Activated CD8-positive, alpha-beta memory T cell treated with anti-CD3 and anti-CD28 coated beads for 48 hours (primary cell): Measurements from ENCODE around the gene ADAP2.
"Not testable (repeated sequence)": the region's sequence is repeated elsewhere in the genome, so short reads cannot be mapped to it uniquely, and the experiment has no call there.

ENCODE experiments used
- DNase-seq, 3 experiments: peaks; one replicate each; pipeline ENCODE4 v3.0.0-alpha.2; 2020; ENCODE audit warnings: low read depth in 2 of 3, low spot score in 2 of 3

Gene ADAP2

GRCh38 chr17:30929081-30929633 lies 7.4 kb downstream of the ADAP2 start:
- DNase-seq, result no peak

DNA sequence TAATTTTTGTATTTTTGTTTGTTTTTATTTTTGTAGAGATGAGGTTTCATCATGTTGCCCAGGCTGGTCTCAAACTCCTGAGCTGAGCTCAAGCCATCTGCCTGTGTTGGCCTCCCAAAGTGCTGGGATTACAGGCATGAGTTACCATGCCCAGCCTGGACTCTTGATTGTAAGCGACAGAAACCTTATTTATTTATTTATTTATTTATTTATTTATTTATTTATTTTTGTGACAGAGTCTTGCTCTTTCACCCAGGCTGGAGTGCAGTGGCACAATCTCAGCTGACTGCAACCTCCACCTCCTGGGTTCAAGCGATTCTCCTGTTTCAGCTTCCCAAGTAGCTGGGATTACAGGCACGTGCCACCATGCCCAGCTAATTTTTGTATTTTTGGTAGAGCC lies 8.1 kb downstream of the ADAP2 start:
- not testable (repeated sequence) for DNase-seq

GRCh38 chr17:30930495-30930894 lies 8.8 kb downstream of the ADAP2 start:
- no peak for DNase-seq

- DNase-seq, result not testable (repeated sequence)
Measured at GRCh38 chr17:30931582-30931981, 9.8 kb downstream of the ADAP2 start.

DNA sequence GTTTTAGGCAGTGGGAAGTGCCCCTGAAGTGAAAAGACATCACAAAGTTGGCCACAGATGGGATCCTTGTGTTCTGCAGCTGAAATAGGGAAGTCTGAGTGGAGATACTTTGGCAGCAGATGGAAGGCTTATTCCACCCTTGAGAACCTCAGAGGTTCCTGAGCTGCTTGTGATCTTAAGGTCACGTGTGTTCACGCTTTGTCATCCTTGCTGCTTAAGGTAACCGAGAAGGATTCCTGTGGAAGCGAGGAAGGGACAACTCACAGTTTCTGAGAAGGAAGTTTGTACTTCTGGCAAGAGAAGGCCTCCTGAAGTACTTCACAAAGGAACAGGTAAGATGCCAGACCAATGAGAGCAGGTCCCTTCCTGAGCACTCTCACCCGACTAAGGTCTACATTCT lies 12.2 kb downstream of the ADAP2 start:
- no peak for DNase-seq

DNA sequence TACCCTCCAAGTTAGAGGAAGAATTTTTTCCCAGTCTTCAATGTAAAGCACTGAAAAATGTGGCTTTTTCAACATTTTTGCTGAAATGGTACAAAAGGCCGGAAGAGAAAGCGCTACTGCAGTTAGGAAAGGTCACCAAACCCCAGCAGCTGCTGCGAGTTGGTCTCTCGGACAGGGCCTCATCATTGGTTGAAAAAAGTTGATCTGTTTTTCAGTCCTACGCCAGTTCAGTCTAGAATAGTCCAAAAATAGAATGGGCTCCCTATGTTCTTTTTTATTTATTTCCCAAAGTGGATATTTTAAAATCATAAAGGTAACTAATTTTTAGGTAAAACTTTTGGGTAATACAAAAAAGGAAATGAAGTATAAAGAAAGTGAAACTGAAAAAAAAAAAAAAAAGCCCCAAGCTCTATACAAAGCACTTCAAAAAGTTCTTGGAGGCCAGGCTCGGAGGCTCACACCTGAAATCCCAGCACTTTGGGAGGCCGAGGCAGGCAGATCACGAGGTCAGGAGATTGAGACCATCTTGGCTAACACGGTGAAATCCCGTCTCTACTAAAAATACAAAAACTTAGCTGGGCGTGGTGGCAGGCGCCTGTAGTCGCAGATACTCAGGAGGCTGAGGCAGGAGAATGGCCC lies 17.4 kb downstream of the ADAP2 start:
- DNase-seq, result no peak

DNA sequence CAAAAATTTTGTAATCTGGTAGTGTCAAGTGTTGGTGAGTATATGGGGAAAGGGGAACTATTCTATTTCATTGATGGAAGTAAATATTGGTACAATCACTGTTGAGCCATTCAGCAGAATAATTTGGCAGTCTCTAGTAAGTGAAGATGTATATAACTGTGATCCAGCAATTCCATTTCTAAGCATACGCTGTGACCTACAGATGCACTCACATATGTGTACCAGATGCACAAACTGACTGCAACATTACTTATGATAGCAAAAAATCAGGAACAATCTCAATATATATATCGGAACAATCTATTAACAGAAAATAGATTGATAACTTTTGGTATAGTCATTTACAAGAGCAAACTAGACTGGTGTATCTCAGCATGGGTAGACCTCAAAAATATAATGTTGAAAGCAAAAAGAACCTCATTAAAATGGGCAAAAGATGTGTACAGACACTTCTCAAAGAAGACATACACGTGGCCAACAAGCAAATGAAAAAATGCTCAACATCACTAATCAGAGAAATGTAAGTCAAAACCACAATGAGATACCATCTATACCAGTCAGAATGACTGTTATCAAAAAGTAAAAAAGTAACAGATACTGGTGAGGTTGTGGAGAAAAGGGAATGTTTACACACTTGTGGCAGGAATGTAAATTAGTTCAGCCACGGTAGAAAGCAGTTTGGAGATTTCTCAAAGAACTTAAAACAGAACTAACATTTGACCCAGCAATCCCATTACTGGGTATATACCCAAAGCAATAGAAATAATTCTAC lies 20.7 kb downstream of the ADAP2 start:
- no peak for DNase-seq

- no peak for DNase-seq
Measured at GRCh38 chr17:30947796-30948195, 26.1 kb downstream of the ADAP2 start.

GRCh38 chr17:30950189-30950588 lies 28.4 kb downstream of the ADAP2 start:
- DNase-seq, result no peak

DNA sequence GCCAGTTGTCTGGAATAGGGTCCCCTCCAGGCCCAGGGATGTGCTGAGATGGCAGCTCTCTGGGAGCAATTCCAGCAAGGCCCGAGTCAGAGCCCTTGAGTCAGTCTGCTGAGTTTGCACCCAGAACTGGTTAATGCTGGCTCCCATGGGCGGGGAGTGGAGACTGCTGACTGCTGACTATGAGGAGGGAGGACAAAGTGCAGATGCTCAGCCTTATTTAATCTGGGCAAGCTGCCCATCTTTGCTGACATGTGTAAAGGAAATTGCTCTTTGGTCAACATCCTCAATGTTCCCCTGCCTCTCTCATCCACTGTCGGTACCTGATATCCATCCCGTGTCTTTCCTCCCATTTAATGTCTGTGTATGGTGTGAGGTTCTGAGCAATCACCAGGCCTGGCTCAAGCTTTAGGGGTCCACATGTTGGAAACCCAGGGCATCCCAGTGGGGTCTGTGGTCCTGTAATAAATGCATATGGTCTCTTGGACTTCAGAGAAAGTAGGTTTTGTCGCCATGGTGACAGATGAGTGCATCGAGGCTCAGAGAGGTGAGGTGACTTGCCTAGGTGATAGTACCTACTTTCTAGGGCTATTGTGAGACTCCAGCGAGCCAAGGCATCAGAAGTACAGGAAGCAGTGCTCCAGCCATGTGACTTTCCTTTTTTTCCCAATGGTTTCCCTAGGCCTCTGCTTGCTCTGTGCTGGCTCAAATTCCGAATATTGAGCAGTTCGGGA lies 29.1 kb downstream of the ADAP2 start:
- DNase-seq, result no peak

- no peak for DNase-seq
Measured at GRCh38 chr17:30952638-30953393, 31.1 kb downstream of the ADAP2 start.

- no peak for DNase-seq
Measured at GRCh38 chr17:30954046-30954830, 32.5 kb downstream of the ADAP2 start.

DNA sequence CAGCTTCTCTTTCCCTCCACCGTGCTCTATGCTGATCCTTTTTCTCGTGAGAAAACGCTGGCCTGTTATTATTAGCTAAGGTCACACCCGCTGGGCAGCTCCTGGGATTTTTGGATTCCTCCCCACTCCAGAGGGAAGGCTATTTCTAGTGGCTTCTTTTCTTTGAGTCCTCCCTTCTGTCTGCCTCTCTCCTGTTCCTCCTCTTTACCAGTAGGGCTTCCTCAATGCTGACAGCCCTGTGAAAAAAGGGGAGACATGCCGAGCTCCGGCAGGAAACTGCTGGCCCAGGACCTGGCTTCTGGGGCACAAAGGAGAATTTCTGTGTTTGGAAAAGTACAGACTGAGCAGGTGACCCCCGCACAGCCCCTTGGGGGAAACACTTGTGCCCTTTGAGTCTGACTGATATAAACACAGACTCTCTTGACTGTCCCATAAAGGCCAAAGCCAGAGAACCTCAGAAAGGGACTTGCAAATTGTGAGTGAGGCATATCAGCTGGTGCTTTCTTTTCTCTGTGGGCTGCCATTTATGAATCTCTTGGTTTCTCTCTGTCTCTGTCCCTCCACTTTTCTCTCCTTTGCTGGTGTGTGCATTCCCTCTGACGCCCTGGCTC lies 35.1 kb downstream of the ADAP2 start:
- no peak for DNase-seq

DNA sequence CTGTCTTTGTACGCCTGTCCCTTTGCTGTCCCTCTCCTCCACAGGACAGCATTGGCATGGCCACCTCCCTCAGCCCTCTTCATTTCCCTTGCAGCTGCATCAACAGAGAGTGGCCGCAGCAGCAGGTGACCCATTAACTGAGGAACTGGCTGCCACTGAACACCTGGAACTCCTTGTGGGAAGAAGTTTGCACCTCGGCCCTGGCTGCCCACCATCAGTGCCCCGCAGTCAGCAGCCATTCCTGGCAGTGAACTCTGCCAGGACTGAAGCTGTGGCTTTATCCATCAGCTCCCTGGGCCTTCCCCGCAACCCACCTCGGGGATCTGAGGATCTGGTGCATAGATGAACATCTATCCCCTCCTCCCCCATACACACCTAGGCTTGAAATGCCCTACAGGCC lies 36.0 kb downstream of the ADAP2 start:
- no peak for DNase-seq

- DNase-seq, result no peak
Measured at GRCh38 chr17:30958187-30958586, 36.4 kb downstream of the ADAP2 start.

DNA sequence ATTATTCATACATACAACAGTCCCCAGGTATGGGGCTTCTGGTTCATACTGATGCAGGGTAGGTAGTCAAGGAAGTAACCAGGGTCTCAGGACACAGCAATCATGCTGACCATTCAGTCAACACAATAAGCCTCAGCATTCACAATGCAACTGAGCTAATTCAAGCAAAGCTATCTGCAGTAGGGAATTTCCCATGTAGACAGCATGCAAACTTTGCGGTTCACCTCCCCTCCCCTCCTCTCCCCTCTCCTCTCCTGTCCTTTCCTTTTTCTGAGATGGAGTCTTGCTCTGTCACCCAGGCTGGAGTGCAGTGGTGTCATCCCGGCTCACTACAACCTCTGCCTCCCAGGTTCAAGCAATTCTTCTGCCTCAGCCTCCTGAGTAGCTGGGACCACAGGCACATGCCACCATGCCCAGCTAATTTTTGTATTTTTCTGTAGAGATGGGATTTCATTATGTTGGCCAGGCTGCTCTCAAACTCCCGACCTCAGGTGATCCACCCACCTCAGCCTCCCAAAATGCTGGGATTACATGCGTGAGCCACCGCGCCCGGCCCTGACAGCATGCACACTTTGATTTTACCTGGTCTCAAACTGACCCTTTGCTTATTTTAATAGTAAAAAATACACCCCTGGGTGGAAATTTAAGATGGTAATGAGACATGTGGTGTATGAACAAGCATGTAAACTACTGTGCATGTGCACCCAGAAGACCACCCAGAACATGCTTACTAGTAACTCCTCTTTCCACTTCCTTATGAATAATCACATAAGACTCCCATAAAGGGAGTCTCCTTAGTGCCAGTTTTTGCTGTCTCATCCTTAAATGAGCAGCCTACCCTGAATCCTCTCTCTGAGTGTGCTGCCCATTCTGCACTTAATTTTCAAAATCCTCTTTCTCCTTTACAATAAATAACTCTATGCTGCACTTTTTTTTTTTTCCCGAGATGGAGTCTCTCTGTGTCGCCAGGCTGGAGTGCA lies 39.8 kb downstream of the ADAP2 start:
- no peak for DNase-seq

- not testable (repeated sequence) for DNase-seq
Measured at GRCh38 chr17:30964312-30964711, 42.6 kb downstream of the ADAP2 start.

DNA sequence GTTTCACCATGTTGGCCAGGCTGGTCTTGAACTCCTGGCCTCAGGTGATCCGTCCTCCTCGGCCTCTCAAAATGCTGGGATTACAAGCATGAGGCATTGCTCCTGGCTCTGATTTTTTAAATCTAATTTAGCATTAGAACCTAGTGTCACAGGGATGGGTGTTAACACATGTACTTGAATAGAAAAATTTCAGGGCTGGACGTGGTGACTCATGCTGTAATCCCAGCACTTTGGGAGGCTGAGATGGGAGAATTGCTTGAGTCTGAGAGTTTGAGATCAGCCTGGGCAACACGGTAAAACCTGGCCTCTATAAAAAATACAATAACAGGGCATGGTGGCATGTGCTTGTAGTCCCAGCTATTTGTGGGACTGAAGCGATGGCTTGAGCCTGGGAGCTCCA lies 43.1 kb downstream of the ADAP2 start:
- no peak for DNase-seq

DNA sequence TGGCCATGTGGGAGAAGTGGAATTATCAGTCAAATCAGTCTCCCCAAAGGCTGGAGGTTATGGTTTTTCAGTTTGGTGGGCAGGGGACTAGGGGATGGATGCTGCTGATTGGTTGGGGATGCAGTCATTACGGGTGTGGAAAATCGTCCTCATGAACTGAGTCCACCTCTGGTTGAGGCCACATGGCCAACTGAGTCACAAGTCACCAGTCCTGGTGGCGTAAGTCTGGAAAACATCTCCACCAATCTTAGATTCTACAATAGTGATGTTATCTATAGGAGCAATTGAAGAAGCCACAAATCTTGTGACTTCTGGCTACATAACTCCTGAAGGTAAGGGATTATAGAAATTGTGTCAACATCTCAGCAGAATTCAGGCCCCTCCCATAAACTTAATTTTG lies 43.9 kb downstream of the ADAP2 start:
- no peak for DNase-seq
